Trophoblast cell (in vitro differentiated cells and primary cell): ENCODE results near the gene NANOS1.

Experiments used
- DNase-seq, 2 donors: peaks; one replicate each; pipeline ENCODE4 v3.0.0-alpha.2; 2016
- H2AFZ ChIP-seq: 2 replicates; pipeline ENCODE4 v1.6.1; 2013; ENCODE audit warnings: low read length, moderate library complexity, mild to moderate bottlenecking; ENCODE audit not compliant: insufficient read depth, poor library complexity
- H2AK5ac ChIP-seq: 2 replicates; pipeline ENCODE4 v1.6.1; 2013; ENCODE audit warnings: mild to moderate bottlenecking, low read length
- H2BK120ac ChIP-seq: 2 replicates; pipeline ENCODE4 v1.6.1; 2013; ENCODE audit warnings: low read length, mild to moderate bottlenecking, moderate library complexity; ENCODE audit not compliant: insufficient read depth, poor library complexity
- H2BK12ac ChIP-seq: 2 replicates; pipeline ENCODE4 v1.6.1; 2013; ENCODE audit warnings: mild to moderate bottlenecking, low read length, moderate library complexity
- H2BK5ac ChIP-seq: 2 replicates; pipeline ENCODE4 v1.6.1; 2013; ENCODE audit warnings: low read length, low read depth, moderate library complexity, mild to moderate bottlenecking; ENCODE audit not compliant: poor library complexity
- H3K14ac ChIP-seq: 2 replicates; pipeline ENCODE4 v1.6.1; 2013; ENCODE audit warnings: mild to moderate bottlenecking, low read length
- H3K18ac ChIP-seq: 2 replicates; pipeline ENCODE4 v1.6.1; 2013; ENCODE audit warnings: mild to moderate bottlenecking, low read length
- H3K23ac ChIP-seq: 2 replicates; pipeline ENCODE4 v1.6.1; 2013; ENCODE audit warnings: low read length
- H3K27ac ChIP-seq: 2 replicates; pipeline ENCODE4 v1.5.1; 2013; ENCODE audit warnings: low read depth, mild to moderate bottlenecking, inconsistent platforms, low read length, moderate library complexity
- H3K27me3 ChIP-seq: 2 replicates; pipeline ENCODE4 v1.6.1; 2013; ENCODE audit warnings: inconsistent platforms, mild to moderate bottlenecking, low read length, moderate library complexity; ENCODE audit not compliant: insufficient read depth
- H3K36me3 ChIP-seq, 2 experiments: 1 replicate in 1 of 2; 2 replicates in 1 of 2; pipeline ENCODE4 v1.6.1; 2013; ENCODE audit warnings: low read length in 2 of 2, mild to moderate bottlenecking in 2 of 2, moderate library complexity in 1 of 2; ENCODE audit not compliant: insufficient read depth in 2 of 2, control insufficient read depth in 1 of 2
- H3K4ac ChIP-seq: 2 replicates; pipeline ENCODE4 v1.6.1; 2013; ENCODE audit warnings: low read depth, mild to moderate bottlenecking, low read length, moderate library complexity
- H3K4me1 ChIP-seq, 2 experiments: 1 replicate in 1 of 2; 2 replicates in 1 of 2; pipeline ENCODE4 v1.6.1; 2013; ENCODE audit warnings: low read length in 2 of 2, mild to moderate bottlenecking in 2 of 2, moderate library complexity in 1 of 2; ENCODE audit not compliant: insufficient read depth in 2 of 2, control insufficient read depth in 1 of 2
- H3K4me2 ChIP-seq: 2 replicates; pipeline ENCODE4 v1.6.1; 2013; ENCODE audit warnings: inconsistent platforms, mild to moderate bottlenecking, low read length, moderate library complexity
- H3K4me3 ChIP-seq: 2 replicates; pipeline ENCODE4 v1.5.1; 2013; ENCODE audit warnings: mild to moderate bottlenecking, low read depth, low read length, inconsistent platforms
- H3K79me1 ChIP-seq: one replicate; pipeline ENCODE4 v1.6.1; 2013; ENCODE audit warnings: low read length
- H3K79me2 ChIP-seq: 2 replicates; pipeline ENCODE4 v1.6.1; 2013; ENCODE audit warnings: low read length, mild to moderate bottlenecking; ENCODE audit not compliant: control insufficient read depth, insufficient read depth, poor library complexity
- H3K9ac ChIP-seq: 2 replicates; pipeline ENCODE4 v1.6.1; 2013; ENCODE audit warnings: mild to moderate bottlenecking, low read length
- H3K9me3 ChIP-seq: 2 replicates; pipeline ENCODE4 v1.6.1; 2013; ENCODE audit warnings: low read depth, mild to moderate bottlenecking, control low read depth, inconsistent platforms, low read length; ENCODE audit not compliant: insufficient read depth
- H4K12ac ChIP-seq: 2 replicates; pipeline ENCODE4 v1.6.1; 2013; ENCODE audit warnings: low read depth, mild to moderate bottlenecking, low read length, moderate library complexity
- H4K8ac ChIP-seq: 2 replicates; pipeline ENCODE4 v1.6.1; 2013; ENCODE audit warnings: low read depth, mild to moderate bottlenecking, low read length, moderate library complexity
- H4K91ac ChIP-seq: one replicate; pipeline ENCODE4 v1.6.1; 2013; ENCODE audit warnings: low read depth, mild to moderate bottlenecking, low read length, moderate library complexity
- WGBS: extraction: QIAGEN DNeasy Blood & Tissue Kit; methylation state at CpG from one replicate; pipeline ENCODE4 v1.1.7; 2013; ENCODE audit warnings: missing lambda C conversion rate; ENCODE audit not compliant: insufficient read length, insufficient coverage; ENCODE audit errors: extremely low coverage; 5-methylcytosine and 5-hydroxymethylcytosine counted together

NANOS1 gene

DNA sequence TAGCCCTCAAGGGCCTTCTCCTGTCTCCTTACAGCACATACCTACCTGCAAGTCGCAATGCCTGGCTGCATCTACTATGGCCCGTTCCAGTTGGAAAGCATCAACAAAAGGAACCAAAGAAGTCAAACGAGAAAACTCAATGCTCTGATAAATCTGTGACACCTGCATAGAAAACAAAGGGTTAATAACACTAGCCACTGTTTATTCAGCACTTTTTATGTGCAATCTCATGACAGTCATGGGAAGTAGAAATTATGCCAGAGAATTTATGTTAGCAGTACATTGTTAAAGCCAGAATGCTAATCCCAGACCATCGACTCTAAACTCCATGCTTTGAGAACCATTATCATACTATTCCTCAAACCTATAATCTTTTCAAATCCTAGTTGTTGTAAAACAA, 30.0 kb downstream of the NANOS1 start:
- Histone ChIP-seq H4K8ac (no peak overlapping the region), H3K4me3 (no peak overlapping the region), H2AK5ac (no peak overlapping the region), H3K27ac (no peak overlapping the region), H3K36me3 (peaks cover 34 to 52% of the 10 kb centered on the region in 2 experiments), H3K27me3 (no peaks in the 10 kb centered on the region), H3K4me2 (no peak overlapping the region), H2BK120ac (no peak overlapping the region), H4K91ac (no peak overlapping the region), H3K4ac (no peak overlapping the region), H3K79me2 (no peaks in the 10 kb centered on the region), H3K9me3 (peaks cover 1% of the 10 kb centered on the region), H3K9ac (no peak overlapping the region), H4K12ac (no peak overlapping the region), H2BK5ac (no peak overlapping the region), H3K14ac (no peak overlapping the region), H3K23ac (no peak overlapping the region), H2BK12ac (no peak overlapping the region), H3K79me1 (no peaks in the 10 kb centered on the region), H3K18ac (no peak overlapping the region), H2AFZ (no peak overlapping the region), H3K4me1 (no peaks in the 10 kb centered on the region)
- no CpG with 5 or more reads among the region's 4 CpGs for WGBS
- no peak for DNase-seq

DNA sequence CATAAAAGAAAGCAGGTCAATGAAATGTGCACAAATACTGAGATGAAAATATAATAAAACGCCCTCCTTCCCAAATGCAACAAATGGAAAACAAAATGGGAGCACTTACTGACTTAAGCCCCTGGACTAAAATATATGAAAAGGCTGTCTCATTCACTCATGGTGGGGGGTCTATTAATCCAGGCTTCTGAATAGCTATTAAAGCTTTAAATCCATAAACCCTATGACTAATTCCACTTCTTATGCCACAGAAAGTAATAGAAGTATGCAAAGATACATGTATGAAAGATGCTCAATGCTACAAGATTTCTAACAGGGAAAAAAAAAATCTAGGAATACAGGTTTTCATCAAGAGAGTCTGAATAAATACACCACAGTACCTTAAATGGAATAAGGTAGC, 30.6 kb downstream of the NANOS1 start:
- H3K36me3 ChIP-seq: peaks cover 35 to 52% of the 10 kb centered on the region in 2 experiments
- no peak overlapping the region for H3K4me3 ChIP-seq
- no peak overlapping the region for H3K14ac ChIP-seq
- no peak overlapping the region for H3K4ac ChIP-seq
- no peaks in the 10 kb centered on the region for H3K79me2 ChIP-seq
- no peak overlapping the region for H3K23ac ChIP-seq
- H4K8ac ChIP-seq: no peak overlapping the region
- no peak overlapping the region for H4K12ac ChIP-seq
- no peak overlapping the region for H3K18ac ChIP-seq
- WGBS: no CpG with 5 or more reads among the region's 1 CpG
- H2AFZ ChIP-seq: no peak overlapping the region
- no peaks in the 10 kb centered on the region for H3K27me3 ChIP-seq
- no peak overlapping the region for H2AK5ac ChIP-seq
- no peak overlapping the region for H3K4me2 ChIP-seq
- no peaks in the 10 kb centered on the region for H3K4me1 ChIP-seq
- H3K27ac ChIP-seq: no peak overlapping the region
- no peak overlapping the region for H3K9ac ChIP-seq
- DNase-seq: no peak
- H3K79me1 ChIP-seq: no peaks in the 10 kb centered on the region
- H2BK120ac ChIP-seq: no peak overlapping the region
- no peak overlapping the region for H2BK12ac ChIP-seq
- H4K91ac ChIP-seq: no peak overlapping the region
- no peak overlapping the region for H2BK5ac ChIP-seq
- peaks cover 1% of the 10 kb centered on the region for H3K9me3 ChIP-seq

DNA sequence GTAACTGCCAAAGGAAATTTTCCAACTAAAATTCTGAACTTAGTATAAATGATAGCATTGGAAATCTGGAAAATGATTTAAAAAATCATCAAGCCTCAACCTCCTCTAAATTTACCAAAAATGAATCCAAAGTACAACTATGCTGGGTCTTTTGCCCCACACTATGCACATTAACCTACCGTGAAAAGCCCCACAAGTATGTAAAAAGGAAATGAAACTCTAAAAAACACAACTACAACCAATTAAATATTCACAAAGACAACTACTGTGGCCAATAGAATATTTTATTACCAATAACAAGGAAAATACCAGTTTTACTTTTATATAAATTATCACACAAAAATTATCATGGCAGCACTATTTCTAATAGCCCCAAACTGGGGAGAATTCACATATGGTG, 31.8 kb downstream of the NANOS1 start:
- H3K18ac ChIP-seq: no peak overlapping the region
- H2AK5ac ChIP-seq: no peak overlapping the region
- no peaks in the 10 kb centered on the region for H3K27me3 ChIP-seq
- H3K4me3 ChIP-seq: no peak overlapping the region
- no peaks in the 10 kb centered on the region for H3K4me1 ChIP-seq
- H3K27ac ChIP-seq: no peak overlapping the region
- no CpG with 5 or more reads among the region's 1 CpG for WGBS
- no peak for DNase-seq
- H3K36me3 ChIP-seq: peaks cover 40 to 57% of the 10 kb centered on the region in 2 experiments
- no peak overlapping the region for H2BK120ac ChIP-seq
- H4K91ac ChIP-seq: no peak overlapping the region
- H2BK5ac ChIP-seq: no peak overlapping the region
- H4K12ac ChIP-seq: no peak overlapping the region
- H3K9ac ChIP-seq: no peak overlapping the region
- no peak overlapping the region for H3K14ac ChIP-seq
- peaks cover 1% of the 10 kb centered on the region for H3K9me3 ChIP-seq
- no peak overlapping the region for H3K4ac ChIP-seq
- H2BK12ac ChIP-seq: no peak overlapping the region
- H3K4me2 ChIP-seq: no peak overlapping the region
- no peak overlapping the region for H4K8ac ChIP-seq
- H2AFZ ChIP-seq: no peak overlapping the region
- H3K79me2 ChIP-seq: no peaks in the 10 kb centered on the region
- no peak overlapping the region for H3K23ac ChIP-seq
- H3K79me1 ChIP-seq: no peaks in the 10 kb centered on the region

DNA sequence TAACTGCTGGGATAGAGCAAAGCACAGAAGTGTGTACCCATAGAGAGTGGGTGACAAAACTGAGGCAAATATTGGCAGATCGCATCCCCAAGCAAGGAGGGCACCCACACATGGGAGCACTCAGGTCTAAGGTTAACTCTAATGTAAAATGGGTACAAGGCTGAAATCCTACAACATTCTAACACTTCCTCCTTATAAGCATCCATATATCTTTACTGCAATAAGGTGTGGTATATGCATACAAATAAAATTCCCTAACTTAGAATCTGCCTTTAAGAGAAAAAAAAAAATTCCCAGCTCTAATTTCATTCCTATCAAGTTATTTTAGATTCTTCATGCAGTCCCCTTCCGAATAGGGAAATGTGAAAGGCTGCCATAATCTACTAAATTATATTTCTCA, 32.4 kb downstream of the NANOS1 start:
- no peak for DNase-seq
- Histone ChIP-seq H3K4ac (no peak overlapping the region), H2BK5ac (no peak overlapping the region), H3K27me3 (no peaks in the 10 kb centered on the region), H3K79me2 (peaks cover 2% of the 10 kb centered on the region), H3K9ac (no peak overlapping the region), H3K79me1 (no peaks in the 10 kb centered on the region), H4K12ac (no peak overlapping the region), H3K4me3 (no peak overlapping the region), H3K9me3 (peaks cover 1% of the 10 kb centered on the region), H2AK5ac (no peak overlapping the region), H3K36me3 (peaks cover 44 to 62% of the 10 kb centered on the region in 2 experiments), H3K23ac (no peak overlapping the region), H3K4me1 (no peaks in the 10 kb centered on the region), H2BK120ac (no peak overlapping the region), H3K18ac (no peak overlapping the region), H4K91ac (no peak overlapping the region), H3K4me2 (no peak overlapping the region), H2BK12ac (no peak overlapping the region), H2AFZ (no peak overlapping the region), H3K27ac (no peak overlapping the region), H4K8ac (no peak overlapping the region), H3K14ac (no peak overlapping the region)
- no CpG with 5 or more reads among the region's 2 CpGs for WGBS
